Heart left ventricle (tissue), 16 donors: ENCODE measurements around the gene MED12L. TPM values are rescaled to one million over a fixed set of nuclear protein-coding genes. Genes with fewer than 3 reads are reported as not detected.

Source experiments
- ATAC-seq, 4 donors: fragments of 200-7000 bp; cut with Tn5 transposase; one replicate each; pipeline ENCODE4 v1.9.1; 2020 to 2022; ENCODE audit warnings: moderate library complexity in 4 of 4, mild to moderate bottlenecking in 3 of 4, moderate number of reproducible peaks in 1 of 4
- DNase-seq, 5 donors: peaks; one replicate each; pipeline ENCODE4 v3.0.0-alpha.2; 2020
- H3K27ac ChIP-seq, 12 donors: fragments of 200-600 bp; sonication (generic) in 4 of 12; one replicate each; pipeline versions ENCODE4 v1.5.0 to v1.8.0; 2016 to 2022; ENCODE audit warnings: mild to moderate bottlenecking in 2 of 12
- H3K27me3 ChIP-seq, 9 donors: fragments of 200-600 bp; sonication (generic) in 2 of 9; one replicate each; pipeline versions ENCODE4 v1.5.1 to v1.8.0; 2016 to 2022; ENCODE audit warnings: mild to moderate bottlenecking in 3 of 9
- H3K36me3 ChIP-seq, 9 donors: fragments of 200-600 bp; sonication (generic) in 2 of 9; one replicate each; pipeline versions ENCODE4 v1.5.0 to v1.8.0; 2018 to 2022; ENCODE audit warnings: mild to moderate bottlenecking in 2 of 9
- H3K4me1 ChIP-seq, 12 donors: fragments of 200-600 bp; sonication (generic) in 4 of 12; one replicate each; pipeline versions ENCODE4 v1.5.0 to v1.8.0; 2016 to 2022; ENCODE audit warnings: mild to moderate bottlenecking in 3 of 12
- H3K4me3 ChIP-seq, 12 donors: fragments of 200-600 bp; sonication (generic) in 4 of 12; one replicate each; pipeline versions ENCODE4 v1.5.0 to v1.8.0; 2017 to 2022; ENCODE audit warnings: mild to moderate bottlenecking in 9 of 12, moderate library complexity in 4 of 12
- H3K9me3 ChIP-seq, 12 donors: fragments of 200-600 bp; sonication (generic) in 4 of 12; one replicate each; pipeline versions ENCODE4 v1.5.0 to v1.8.0; 2016 to 2022; ENCODE audit warnings: mild to moderate bottlenecking in 1 of 12
- POLR2A ChIP-seq, 2 donors: fragments of 450-650 bp; IDR thresholded peaks; one replicate each; pipeline ENCODE4 v1.6.1; 2017; ENCODE audit warnings: antibody characterized with exemption in 2 of 2, mild to moderate bottlenecking in 2 of 2, moderate library complexity in 2 of 2
- WGBS, 4 donors: extraction: QIAGEN DNeasy Blood & Tissue Kit in 2 of 4; methylation state at CpG; one replicate each; pipeline versions ENCODE4 v1.1.5 to v1.1.7; 2013 to 2018; 5-methylcytosine and 5-hydroxymethylcytosine counted together
- intact Hi-C, 10 donors: fragments of 100-400 bp; cut with DNase I; formaldehyde crosslinking; loops; one replicate each; pipeline versions ENCODE4 v1.11.1 to v1.14.2; 2022
- polyA plus RNA-seq, 2 donors: library from polyadenylated mRNA; stranded (reverse); fragments of 200-250 nt; gene quantifications; one replicate each; pipeline ENCODE4 v1.2.3, GENCODE V29; 2013
- total RNA-seq, 9 donors: library from RNA; depleted of rRNA in 2 of 9; stranded (reverse); fragments of >200 nt in 2 of 9; fragmentation: NEBNext Ultra II Directional in 3 of 9; extraction: Animal tissue kit (Norgen Biotek cat#: 25700) in 3 of 9; gene quantifications; one replicate each; pipeline versions ENCODE4 v1.1.0 to v1.2.4, GENCODE V29; 2016 to 2023
- TF ChIP-seq, protein P1 (sequence below), 12 donors: fragments of 200-600 bp; sonication (generic) in 4 of 12; IDR thresholded peaks; one replicate each; pipeline versions ENCODE4 v1.5.0 to v1.8.0; 2018 to 2022; ENCODE audit warnings: antibody characterized with exemption in 12 of 12, mild to moderate bottlenecking in 5 of 12
- donor health status: ischemic (EF 13 %, LVEDD 7.1; RV severe dilation, severe dysfunction).
- donor health status: healthy with polysubstance abuse.
- donor health status: DM: no; HTN: yes; CAD: no.
- donor health status: DM: no; HTN: no; CAD: no.
- donor health status: ischemic (EF 25% LVEDD 6.9; RV normal size, moderate dysfunction).
- donor health status: ischemic (EF 25% LVEDD 5.7; RV mildly dilated, moderate dysfunction).
- donor health status: healthy.
- donor health status: DM: yes; HTN: yes; CAD: no.
- donor health status: ischemic (EF 35%, LVEDD 5.7; RV mildly dilated, moderate dysfunction).
- donor health status: nonischemic (EF 11% LVEDD 7.7; RV severe dilation, severe dysfunction).
- donor health status: DM: yes; HTN: yes; CAD: no.
- donor health status: PGD.
- donor health status: ischemic (EF 29% LVEDD 5.4; RV normal size, mild dysfunction).
- donor health status: nonischemic (EF 23%, LVEDD 6.1; RV moderate dilation, normal function).

Gene MED12L
- total and polyA plus RNA-seq, 11 donors = 0.06 to 2.1 (median 0.39) TPM

DNA sequence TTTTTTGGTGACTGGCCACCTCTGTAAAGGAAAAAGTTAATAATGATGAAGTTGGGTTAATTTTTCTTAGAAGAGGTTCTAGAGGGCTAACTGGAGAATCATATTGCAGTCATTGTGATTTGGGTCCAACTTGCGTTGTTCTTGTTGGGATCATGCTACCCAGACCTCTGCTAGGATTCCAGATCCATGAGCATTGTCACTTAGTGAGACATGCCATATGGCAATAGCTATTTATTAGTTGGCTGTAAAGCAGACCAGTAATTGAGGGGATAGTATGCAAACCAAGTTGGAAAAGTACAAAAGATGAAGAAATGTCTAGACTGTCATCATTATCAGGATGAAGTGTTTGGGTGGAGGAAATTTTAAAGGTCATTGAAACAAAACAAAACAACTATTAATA, 329.8 kb downstream of the MED12L start:
- Histone ChIP-seq H3K9me3 (no peaks in the 10 kb centered on the region), H3K36me3 (no peaks in the 10 kb centered on the region), H3K4me1 (no peaks in the 10 kb centered on the region), H3K4me3 (no peak overlapping the region), H3K27ac (peak overlapping the region in 1 of 12 donors; percentile 14), H3K27me3 (no peaks in the 10 kb centered on the region)
- 33 to 71% (median 37%) methylated on average over 1 of the region's 1 CpG for WGBS, 4 donors
- intact Hi-C loops = no loop called here
- ATAC-seq (peak in 1 of 4 donors; percentile 86), DNase-seq (no peak)
- TF ChIP-seq, protein P1, sequence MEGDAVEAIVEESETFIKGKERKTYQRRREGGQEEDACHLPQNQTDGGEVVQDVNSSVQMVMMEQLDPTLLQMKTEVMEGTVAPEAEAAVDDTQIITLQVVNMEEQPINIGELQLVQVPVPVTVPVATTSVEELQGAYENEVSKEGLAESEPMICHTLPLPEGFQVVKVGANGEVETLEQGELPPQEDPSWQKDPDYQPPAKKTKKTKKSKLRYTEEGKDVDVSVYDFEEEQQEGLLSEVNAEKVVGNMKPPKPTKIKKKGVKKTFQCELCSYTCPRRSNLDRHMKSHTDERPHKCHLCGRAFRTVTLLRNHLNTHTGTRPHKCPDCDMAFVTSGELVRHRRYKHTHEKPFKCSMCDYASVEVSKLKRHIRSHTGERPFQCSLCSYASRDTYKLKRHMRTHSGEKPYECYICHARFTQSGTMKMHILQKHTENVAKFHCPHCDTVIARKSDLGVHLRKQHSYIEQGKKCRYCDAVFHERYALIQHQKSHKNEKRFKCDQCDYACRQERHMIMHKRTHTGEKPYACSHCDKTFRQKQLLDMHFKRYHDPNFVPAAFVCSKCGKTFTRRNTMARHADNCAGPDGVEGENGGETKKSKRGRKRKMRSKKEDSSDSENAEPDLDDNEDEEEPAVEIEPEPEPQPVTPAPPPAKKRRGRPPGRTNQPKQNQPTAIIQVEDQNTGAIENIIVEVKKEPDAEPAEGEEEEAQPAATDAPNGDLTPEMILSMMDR (IDR thresholded peaks at IDR 0.05) = no peak
- no peak for TF ChIP-seq POLR2A (IDR thresholded peaks at IDR 0.05)

DNA sequence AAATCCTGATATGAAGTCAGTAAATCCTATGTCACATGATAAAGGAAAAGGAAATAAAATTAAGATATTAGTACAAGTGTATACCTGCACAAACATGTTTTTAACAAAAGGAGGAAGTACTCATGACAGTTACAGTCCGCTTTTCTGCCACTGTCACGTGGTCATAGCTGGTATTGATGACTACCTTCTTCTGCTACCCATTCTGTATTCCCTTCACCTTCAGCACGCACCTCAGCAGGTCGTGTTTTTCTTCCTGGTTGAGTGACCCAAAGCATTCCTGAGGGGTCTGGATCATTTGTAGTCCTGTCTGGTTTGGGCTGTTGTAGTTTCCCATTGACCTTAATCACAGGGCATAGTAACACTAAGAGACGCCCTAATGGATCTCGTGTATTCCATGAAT, 334.3 kb downstream of the MED12L start:
- intact Hi-C loops = no loop called here
- TF ChIP-seq, protein P1 (IDR thresholded peaks at IDR 0.05) = no peak
- TF ChIP-seq POLR2A (IDR thresholded peaks at IDR 0.05) = no peak
- H3K9me3 ChIP-seq = no peaks in the 10 kb centered on the region
- DNase-seq = no peak
- H3K36me3 ChIP-seq = no peaks in the 10 kb centered on the region
- H3K4me3 ChIP-seq = no peak overlapping the region
- WGBS, 4 donors = 72 to 80% (median 77%) methylated on average over 6 of the region's 6 CpGs
- no peak for ATAC-seq
- H3K27ac ChIP-seq = no peak overlapping the region
- H3K27me3 ChIP-seq = no peaks in the 10 kb centered on the region
- no peaks in the 10 kb centered on the region for H3K4me1 ChIP-seq

DNA sequence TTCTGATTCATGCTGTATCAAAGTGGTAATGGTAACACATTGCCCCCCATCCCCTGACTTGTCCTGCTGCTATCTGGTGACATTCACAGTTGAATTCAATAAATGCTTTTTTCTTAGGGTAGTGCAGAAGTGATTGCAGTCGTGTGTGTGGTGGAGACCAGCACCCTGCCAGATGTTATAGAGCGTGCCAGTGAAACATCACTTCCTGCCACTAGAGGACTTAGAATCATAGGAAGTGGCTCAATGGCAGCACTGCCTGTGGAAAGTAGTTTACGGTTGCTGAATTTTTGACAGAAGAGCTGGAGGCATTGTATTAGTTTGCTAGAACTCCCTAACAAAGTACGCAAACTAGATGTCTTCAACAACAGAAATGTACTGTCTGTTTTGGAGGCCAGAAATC, 336.5 kb downstream of the MED12L start:
- 70 to 79% (median 77%) methylated on average over 4 of the region's 4 CpGs for WGBS, 4 donors

DNA sequence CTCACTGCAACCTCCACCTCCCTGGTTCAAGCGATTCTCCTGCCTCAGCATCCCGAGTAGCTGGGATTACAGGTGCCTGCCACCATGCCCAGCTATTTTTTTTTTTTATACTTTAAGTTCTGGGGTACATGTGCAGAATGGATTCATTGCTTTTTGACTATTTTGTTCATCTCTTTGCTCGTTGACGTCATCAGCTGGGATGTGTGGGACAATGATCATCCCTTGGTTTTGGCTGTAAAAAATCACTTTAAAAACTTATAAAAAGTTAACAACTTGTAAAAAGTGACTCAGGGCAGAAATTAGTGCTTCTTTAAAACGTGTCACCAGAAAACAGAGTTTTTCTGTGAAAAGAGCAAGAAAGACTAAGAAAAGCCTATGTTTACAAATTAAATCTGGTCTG, 337.6 kb downstream of the MED12L start:
- H3K27ac ChIP-seq = no peak overlapping the region
- H3K36me3 ChIP-seq = no peaks in the 10 kb centered on the region
- no peak for TF ChIP-seq POLR2A (IDR thresholded peaks at IDR 0.05)
- TF ChIP-seq, protein P1 (IDR thresholded peaks at IDR 0.05) = no peak
- no peaks in the 10 kb centered on the region for H3K27me3 ChIP-seq
- ATAC-seq (no peak), DNase-seq (no peak)
- 80 to 89% (median 84%) methylated on average over 5 of the region's 5 CpGs for WGBS, 4 donors
- H3K9me3 ChIP-seq = no peaks in the 10 kb centered on the region
- H3K4me3 ChIP-seq = no peak overlapping the region
- peaks cover 0 to 3% (median 0%) of the 10 kb centered on the region in 12 donors for H3K4me1 ChIP-seq
- intact Hi-C loops = no loop called here

More for the DNA sequence above, 336.5 kb downstream of the MED12L start:
- no peak for ATAC-seq
- no peak for DNase-seq
- intact Hi-C loops = no loop called here
- no peaks in the 10 kb centered on the region for H3K36me3 ChIP-seq
- no peak overlapping the region for H3K27ac ChIP-seq
- TF ChIP-seq, protein P1 (IDR thresholded peaks at IDR 0.05) = no peak
- no peak for TF ChIP-seq POLR2A (IDR thresholded peaks at IDR 0.05)
- peaks cover 0 to 3% (median 0%) of the 10 kb centered on the region in 12 donors for H3K4me1 ChIP-seq
- H3K4me3 ChIP-seq = no peak overlapping the region
- no peaks in the 10 kb centered on the region for H3K27me3 ChIP-seq
- H3K9me3 ChIP-seq = no peaks in the 10 kb centered on the region
